GM23338 (cell line): Measurements from ENCODE around the gene AKR1C1.
"Not testable (repeated sequence)": the region's sequence is repeated elsewhere in the genome, so short reads cannot be mapped to it uniquely, and the experiment has no call there.

Experiments used
- CREB1 ChIP-seq: fragments of 250-450 bp; sonication (Bioruptor Pico); IDR thresholded peaks from 2 replicates; pipeline ENCODE4 v1.5.0; 2020; ENCODE audit warnings: low read depth, mild to moderate bottlenecking, moderate library complexity
- EZH2 ChIP-seq: fragments of 200-600 bp; sonication (generic); IDR thresholded peaks from one replicate; pipeline ENCODE4 v1.8.0; 2017; ENCODE audit warnings: antibody characterized with exemption, mild to moderate bottlenecking, low read depth; ENCODE audit not compliant: unreplicated experiment
- JUNB ChIP-seq: IDR thresholded peaks from one replicate; pipeline ENCODE4 v1.6.1; 2016; ENCODE audit warnings: antibody characterized with exemption; ENCODE audit not compliant: unreplicated experiment
- ZNF331 ChIP-seq: fragments of 250-450 bp; sonication (Bioruptor Pico); IDR thresholded peaks from 2 replicates; pipeline ENCODE4 v1.5.0; 2020; ENCODE audit warnings: low read depth, mild to moderate bottlenecking, moderate library complexity
- TF ChIP-seq, protein P1 (sequence below): IDR thresholded peaks from one replicate; pipeline ENCODE4 v1.6.1; 2018; ENCODE audit warnings: antibody characterized with exemption; ENCODE audit not compliant: unreplicated experiment
- TF ChIP-seq, protein P2 (sequence below), 2 experiments: fragments of 200-600 bp in 1 of 2; sonication (generic) in 1 of 2; conservative IDR thresholded peaks; 2 replicates each; pipeline versions ENCODE4 v1.5.1 to v1.6.1; 2016 to 2017; ENCODE audit warnings: antibody characterized with exemption in 2 of 2, low read depth in 2 of 2, mild to moderate bottlenecking in 2 of 2, moderate library complexity in 1 of 2

DNA sequence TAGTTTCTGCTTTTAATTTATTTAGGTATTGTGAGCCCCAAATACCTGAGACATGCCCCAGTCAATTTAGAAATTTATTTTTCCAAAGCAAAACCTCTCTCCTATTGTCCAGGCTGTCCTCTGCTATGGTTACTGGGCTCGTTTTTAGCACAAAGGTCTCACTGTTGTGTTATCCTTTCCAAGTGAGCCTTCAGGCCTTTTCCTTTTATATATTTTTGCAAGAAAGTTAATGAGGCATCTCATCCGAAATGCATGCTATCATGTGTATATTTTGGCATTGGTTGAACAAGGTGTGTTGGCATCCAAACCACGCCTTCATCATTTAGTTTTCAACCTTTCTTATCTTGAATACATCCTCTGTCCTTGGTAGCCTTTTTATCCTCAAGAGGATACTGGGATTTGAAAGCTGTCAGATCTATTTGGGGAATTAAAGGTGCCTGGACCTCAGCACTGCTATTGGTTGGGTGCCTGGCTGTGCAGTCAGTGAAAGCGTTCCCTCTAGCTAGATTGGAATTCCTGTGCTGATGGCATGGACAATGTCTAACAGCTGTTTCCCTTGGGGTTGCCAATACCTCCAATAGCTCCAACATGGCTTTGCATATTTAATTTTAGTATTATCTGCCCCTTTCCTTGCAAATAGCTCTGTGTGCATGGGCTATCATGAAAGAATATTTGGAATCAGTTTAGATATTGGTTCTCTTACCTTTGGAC is 51.1 kb downstream of the AKR1C1 start:
- TF ChIP-seq, protein P1, sequence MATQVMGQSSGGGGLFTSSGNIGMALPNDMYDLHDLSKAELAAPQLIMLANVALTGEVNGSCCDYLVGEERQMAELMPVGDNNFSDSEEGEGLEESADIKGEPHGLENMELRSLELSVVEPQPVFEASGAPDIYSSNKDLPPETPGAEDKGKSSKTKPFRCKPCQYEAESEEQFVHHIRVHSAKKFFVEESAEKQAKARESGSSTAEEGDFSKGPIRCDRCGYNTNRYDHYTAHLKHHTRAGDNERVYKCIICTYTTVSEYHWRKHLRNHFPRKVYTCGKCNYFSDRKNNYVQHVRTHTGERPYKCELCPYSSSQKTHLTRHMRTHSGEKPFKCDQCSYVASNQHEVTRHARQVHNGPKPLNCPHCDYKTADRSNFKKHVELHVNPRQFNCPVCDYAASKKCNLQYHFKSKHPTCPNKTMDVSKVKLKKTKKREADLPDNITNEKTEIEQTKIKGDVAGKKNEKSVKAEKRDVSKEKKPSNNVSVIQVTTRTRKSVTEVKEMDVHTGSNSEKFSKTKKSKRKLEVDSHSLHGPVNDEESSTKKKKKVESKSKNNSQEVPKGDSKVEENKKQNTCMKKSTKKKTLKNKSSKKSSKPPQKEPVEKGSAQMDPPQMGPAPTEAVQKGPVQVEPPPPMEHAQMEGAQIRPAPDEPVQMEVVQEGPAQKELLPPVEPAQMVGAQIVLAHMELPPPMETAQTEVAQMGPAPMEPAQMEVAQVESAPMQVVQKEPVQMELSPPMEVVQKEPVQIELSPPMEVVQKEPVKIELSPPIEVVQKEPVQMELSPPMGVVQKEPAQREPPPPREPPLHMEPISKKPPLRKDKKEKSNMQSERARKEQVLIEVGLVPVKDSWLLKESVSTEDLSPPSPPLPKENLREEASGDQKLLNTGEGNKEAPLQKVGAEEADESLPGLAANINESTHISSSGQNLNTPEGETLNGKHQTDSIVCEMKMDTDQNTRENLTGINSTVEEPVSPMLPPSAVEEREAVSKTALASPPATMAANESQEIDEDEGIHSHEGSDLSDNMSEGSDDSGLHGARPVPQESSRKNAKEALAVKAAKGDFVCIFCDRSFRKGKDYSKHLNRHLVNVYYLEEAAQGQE, result not testable (repeated sequence)
- TF ChIP-seq, protein P2, sequence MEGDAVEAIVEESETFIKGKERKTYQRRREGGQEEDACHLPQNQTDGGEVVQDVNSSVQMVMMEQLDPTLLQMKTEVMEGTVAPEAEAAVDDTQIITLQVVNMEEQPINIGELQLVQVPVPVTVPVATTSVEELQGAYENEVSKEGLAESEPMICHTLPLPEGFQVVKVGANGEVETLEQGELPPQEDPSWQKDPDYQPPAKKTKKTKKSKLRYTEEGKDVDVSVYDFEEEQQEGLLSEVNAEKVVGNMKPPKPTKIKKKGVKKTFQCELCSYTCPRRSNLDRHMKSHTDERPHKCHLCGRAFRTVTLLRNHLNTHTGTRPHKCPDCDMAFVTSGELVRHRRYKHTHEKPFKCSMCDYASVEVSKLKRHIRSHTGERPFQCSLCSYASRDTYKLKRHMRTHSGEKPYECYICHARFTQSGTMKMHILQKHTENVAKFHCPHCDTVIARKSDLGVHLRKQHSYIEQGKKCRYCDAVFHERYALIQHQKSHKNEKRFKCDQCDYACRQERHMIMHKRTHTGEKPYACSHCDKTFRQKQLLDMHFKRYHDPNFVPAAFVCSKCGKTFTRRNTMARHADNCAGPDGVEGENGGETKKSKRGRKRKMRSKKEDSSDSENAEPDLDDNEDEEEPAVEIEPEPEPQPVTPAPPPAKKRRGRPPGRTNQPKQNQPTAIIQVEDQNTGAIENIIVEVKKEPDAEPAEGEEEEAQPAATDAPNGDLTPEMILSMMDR (conservative IDR thresholded peaks at IDR 0.05; ENCODE audit: low read depth in 2 of 2), result not testable (repeated sequence)
- TF ChIP-seq JUNB; EZH2; ZNF331; CREB1 (CRISPR knock-in tag): not testable (repeated sequence)
